Smooth muscle cell of bladder (primary cell): Measurements from ENCODE around the gene FAM168A. TPM values are rescaled to one million over a fixed set of nuclear protein-coding genes. Genes with fewer than 3 reads are reported as not detected.

Experiments
- total RNA-seq: library from RNA; depleted of rRNA; stranded (reverse); fragments of >200 nt; gene quantifications from 2 replicates; pipeline ENCODE4 v1.2.3, GENCODE V29; 2014

The FAM168A gene
- total RNA-seq, result 12.2 and 14.6 TPM in 2 replicates

GRCh38 chr11:73597956-73598718, at the start of gene FAM168A:
FAM168A (minus strand) TSS chr11:73598112; CDS start chr11:73468474, 129,638 bp downstream.

GRCh38 chr11:73645972-73646631, 48.2 kb upstream of the FAM168A start, which contains the start of gene PLEKHB1:
PLEKHB1 (plus strand) TSS chr11:73646581; CDS start chr11:73646609, 28 bp downstream.

GRCh38 chr11:73376160-73376802, 221.6 kb downstream of the FAM168A start, which contains the start of gene RELT:
RELT (plus strand) TSS chr11:73376399; CDS start chr11:73389137, 12,738 bp downstream.

Other genes starting within 250 kb of the FAM168A start
- gene RELT, start 221.7 kb downstream of the FAM168A start, total RNA-seq, result 1.3 and 5.0 TPM in 2 replicates
- 0.74 and 0.85 TPM in 2 replicates for gene PLEKHB1, start 48.5 kb upstream of the FAM168A start, total RNA-seq
- gene RAB6A, start 163.0 kb upstream of the FAM168A start, total RNA-seq, result 79.5 and 86.5 TPM in 2 replicates
- gene MRPL48, start 189.8 kb upstream of the FAM168A start, total RNA-seq, result 21.9 and 26.7 TPM in 2 replicates